HFF-Myc (cell line): ENCODE results near the gene GPAM.

Experiments
- DNase-seq: peaks from one replicate; pipeline ENCODE4 v3.0.0-alpha.2; 2011; ENCODE audit warnings: low read depth; ENCODE audit errors: extremely low read depth
- H3K4me3 ChIP-seq: replicated peaks from 2 replicates; pipeline ENCODE4 v1.5.1; 2011; ENCODE audit warnings: low read depth, mild to moderate bottlenecking, control low read depth, low read length
- CTCF ChIP-seq: IDR thresholded peaks from 2 replicates; pipeline ENCODE4 v1.5.1; 2012; ENCODE audit warnings: mild to moderate bottlenecking, low read depth, low read length, control low read depth; ENCODE audit errors: missing control alignments

The GPAM gene

DNA sequence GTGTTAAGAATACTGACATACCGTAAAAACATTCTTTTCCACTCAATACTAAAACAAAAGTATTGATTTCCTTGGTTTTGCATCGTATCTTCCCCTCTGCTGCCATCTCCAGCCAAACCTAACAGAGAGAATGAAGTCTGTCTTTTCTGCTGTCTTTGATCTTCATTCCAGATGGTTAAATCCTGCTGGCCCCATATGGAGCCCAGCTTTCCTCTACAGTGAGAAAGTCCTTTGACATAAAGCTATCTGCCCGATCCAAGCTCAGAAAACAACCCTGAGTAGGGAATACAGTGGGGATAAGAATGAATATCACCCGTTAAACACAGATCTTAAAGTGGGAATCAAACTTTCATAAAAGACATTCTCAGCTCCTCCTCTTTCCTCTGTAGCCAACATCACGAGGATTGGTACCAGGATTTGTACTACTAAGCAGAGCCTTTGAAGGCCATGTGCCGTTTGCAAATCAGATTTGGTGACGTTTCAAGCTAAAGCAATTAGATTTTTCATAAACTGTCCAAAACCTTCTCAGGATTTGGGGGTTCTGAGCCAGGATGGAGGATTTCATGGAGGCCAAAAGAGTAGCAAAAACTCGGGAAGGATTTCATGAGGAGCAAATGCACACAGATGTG lies 30.8 kb upstream of the GPAM start:
- DNase-seq = no peak
- TF ChIP-seq CTCF = no peak
- H3K4me3 ChIP-seq = no peak overlapping the region

DNA sequence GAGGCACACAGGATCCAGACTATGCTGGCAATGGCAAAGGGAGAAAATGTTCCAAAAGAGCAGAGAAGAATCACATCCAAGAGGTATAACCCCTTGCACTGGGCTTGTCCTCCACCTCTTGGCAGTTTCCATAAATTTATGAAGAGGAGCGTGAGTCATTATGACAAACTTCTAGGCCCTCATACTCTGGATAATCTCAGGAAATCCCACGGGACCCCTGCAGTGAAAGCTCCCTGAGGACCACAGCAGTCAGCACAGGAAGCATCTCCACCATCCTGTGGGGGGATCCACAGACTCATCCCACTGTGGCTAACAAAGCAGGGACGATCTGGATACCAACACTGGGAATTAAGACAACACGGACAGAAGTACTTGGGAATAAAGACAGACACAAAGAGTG lies 30.3 kb upstream of the GPAM start:
- TF ChIP-seq CTCF = no peak
- no peak for DNase-seq
- H3K4me3 ChIP-seq = no peak overlapping the region

DNA sequence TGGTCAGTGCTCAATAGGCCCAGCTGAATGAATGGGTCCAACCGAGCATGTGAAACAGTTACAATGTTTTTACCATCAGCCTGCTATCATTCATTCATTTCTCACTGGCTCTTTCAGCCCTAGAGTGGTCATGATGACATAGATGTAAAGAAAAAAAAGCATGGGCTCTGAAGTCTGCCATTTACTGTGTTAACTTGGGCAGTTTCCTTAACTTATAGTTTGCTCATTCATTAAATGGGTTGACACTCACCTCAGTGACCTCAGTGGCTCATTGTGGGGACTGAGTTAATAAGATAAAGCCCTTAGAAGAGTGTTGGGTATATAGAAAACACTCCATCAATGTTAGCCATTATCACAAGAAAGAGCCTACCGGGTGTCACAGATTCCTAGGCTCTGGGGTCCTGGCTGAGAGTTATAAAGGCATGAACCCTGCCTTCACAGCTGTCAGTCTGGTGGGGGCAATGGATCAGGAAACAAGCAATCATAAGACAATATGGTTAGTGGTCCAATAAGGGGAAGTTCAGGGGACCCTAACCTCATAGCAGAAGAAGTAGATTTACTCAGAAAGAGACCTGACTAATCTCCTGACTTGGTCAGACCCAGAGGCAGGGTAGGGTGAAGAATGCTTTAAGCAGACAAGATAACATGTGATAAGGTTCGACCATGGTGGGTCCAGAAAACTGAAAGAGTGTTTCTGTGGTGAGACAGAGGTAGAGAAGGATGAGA lies 29.7 kb upstream of the GPAM start:
- DNase-seq = no peak
- no peak overlapping the region for H3K4me3 ChIP-seq
- TF ChIP-seq CTCF = no peak

DNA sequence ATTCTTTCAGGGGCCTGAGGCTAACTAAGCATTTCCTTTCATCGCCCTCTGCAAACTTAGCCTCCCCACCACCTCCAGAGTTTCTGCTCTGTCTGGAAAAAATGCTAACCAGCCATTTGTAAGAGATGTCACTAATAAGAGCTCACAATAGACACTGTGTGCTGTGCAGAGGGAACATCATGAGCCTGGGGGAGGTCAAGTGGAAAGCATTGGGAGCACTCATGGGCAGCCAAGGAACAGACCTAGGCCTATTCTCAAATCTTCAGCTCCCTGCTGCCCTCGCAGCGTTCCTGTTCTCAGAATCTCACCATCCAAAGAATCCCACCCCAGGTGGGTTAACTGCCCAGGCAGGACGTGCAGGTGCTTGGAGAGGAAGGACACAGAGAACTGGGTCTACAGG lies 27.1 kb upstream of the GPAM start:
- no peak for DNase-seq
- H3K4me3 ChIP-seq = no peak overlapping the region
- TF ChIP-seq CTCF = no peak

DNA sequence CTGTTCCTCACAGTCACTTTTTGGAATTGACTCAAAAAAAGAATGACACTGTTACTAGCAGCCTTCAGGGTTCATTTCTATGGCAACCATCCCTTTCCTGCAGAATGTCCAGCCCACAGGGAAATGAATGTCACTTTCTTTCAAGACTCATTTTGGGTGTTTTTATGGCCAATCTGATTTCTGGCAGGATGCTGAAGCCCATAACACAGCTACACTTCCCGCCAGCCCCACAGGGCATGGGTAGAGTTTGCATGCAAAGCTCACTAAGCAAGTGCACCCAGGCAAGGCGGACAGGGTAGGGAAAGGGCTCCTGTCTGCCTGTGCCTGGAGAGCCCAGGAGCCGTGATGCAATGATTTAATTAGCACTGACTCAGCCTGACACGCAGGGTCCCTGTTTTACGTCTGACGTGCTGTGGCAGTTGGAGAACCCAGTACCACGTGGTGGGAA lies 26.1 kb upstream of the GPAM start:
- no peak overlapping the region for H3K4me3 ChIP-seq
- no peak for DNase-seq
- no peak for TF ChIP-seq CTCF

DNA sequence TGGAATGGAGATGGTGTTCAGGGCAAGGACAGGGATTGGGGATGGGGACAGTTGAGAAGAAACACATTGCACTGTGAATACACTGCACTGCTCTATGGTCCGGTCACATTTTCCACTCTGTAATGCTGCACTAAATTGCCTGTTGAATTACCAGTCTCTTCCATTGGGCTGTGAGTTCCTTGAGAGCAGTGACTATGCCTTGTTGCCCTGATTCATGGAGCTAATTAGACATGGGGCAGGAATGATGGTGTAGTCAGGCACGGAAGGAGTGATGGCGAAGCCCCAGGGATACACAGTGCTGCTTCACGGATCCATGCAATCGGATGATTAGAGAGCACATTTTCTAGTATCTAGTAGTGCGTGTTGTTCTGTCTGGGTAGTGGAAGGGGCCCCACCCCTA lies 25.4 kb upstream of the GPAM start:
- TF ChIP-seq CTCF = no peak
- H3K4me3 ChIP-seq = no peak overlapping the region
- DNase-seq = no peak
